HG03575 (cell line): ENCODE results near the gene GSTM2.
"Not testable (repeated sequence)": the region's sequence is repeated elsewhere in the genome, so short reads cannot be mapped to it uniquely, and the experiment has no call there.

Source experiments
- ATAC-seq: cut with Tn5 transposase; IDR thresholded peaks from one replicate; pipeline ENCODE4 v1.9.1; 2021; ENCODE audit not compliant: unreplicated experiment, insufficient number of reproducible peaks, low FRiP score; ENCODE audit errors: extremely low read depth

Gene GSTM2

DNA sequence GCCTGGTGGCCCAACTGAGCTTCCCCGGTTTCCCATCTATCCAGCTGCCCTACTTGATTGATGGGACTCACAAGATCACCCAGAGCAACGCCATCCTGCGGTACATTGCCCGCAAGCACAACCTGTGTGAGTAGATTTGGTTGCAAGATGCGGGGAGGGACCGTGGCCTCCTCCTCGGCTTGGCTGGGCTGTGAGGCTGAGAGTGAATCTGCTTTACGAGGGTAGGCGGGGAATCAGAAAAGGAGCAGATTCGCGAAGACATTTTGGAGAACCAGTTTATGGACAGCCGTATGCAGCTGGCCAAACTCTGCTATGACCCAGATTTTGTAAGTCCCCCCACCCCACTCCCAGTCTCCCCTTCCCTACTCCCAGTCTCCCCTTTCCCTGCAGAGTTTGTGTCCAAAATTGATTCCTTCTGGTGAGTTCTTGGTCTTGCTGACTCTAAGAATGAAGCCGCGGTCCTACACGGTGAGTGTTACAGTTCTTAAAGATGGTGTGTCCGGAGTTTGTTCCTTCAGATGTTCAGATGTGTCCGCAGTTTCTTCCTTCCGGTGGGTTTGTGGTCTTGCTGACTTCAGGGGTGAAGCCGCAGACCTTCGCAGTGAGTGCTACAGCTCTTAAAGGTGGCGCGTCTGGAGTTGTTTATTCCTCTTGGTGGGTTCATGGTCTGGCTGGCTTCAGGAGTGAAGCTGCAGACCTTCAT, 1.5 kb downstream of the GSTM2 start:
- no peak for ATAC-seq

DNA sequence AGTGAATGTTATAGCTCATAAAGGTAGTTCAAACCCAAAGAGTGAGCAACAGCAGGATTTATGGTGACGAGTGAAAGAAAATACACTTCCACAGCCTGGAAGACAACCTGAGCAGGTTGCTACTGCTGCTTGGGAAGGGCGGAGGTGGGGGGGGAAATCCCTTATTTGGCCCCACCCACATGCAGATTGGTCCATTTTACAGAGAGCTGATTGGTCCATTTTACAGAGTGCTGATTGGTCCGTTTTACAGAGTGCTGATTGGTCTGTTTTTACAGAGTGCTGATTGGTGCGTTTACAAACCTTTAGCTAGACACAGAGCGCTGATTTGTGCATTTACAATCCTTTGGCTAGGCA, 2.1 kb downstream of the GSTM2 start:
- ATAC-seq: not testable (repeated sequence)

DNA sequence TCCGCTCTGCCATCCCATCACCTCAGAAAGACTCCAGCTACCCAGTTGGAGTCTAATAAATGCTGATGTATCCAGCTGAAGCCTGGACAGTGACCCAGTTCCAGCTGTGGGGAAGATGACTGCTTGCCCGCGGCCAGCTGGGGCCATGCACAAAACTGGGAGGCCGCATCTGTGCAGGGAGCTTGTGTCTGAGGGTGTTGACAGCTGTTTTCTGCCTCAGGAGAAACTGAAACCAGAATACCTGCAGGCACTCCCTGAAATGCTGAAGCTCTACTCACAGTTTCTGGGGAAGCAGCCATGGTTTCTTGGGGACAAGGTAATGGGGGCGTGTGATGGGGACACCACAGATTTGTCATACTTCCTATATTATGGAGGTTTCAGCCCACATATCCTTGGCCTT, 3.2 kb downstream of the GSTM2 start:
- no peak for ATAC-seq

DNA sequence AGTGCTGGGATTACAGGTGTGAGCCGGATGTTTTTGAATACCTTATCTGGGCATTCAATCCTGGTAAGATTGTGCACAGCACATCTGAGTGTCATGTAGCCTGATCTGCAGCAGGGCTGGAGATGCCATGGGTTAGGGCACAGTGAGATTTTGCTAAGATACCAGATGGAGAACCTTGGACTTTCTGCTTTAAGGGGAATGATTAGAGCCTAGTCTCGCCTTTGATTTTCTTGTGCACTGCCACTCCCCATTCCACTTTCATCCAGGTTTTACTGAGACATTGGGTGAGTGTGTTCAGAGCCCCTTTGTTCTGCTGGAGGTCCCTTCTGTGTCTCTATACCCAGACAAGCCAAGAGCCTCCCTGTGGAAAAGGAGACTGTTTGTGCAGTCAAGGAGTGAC, 6.0 kb downstream of the GSTM2 start:
- ATAC-seq: not testable (repeated sequence)

DNA sequence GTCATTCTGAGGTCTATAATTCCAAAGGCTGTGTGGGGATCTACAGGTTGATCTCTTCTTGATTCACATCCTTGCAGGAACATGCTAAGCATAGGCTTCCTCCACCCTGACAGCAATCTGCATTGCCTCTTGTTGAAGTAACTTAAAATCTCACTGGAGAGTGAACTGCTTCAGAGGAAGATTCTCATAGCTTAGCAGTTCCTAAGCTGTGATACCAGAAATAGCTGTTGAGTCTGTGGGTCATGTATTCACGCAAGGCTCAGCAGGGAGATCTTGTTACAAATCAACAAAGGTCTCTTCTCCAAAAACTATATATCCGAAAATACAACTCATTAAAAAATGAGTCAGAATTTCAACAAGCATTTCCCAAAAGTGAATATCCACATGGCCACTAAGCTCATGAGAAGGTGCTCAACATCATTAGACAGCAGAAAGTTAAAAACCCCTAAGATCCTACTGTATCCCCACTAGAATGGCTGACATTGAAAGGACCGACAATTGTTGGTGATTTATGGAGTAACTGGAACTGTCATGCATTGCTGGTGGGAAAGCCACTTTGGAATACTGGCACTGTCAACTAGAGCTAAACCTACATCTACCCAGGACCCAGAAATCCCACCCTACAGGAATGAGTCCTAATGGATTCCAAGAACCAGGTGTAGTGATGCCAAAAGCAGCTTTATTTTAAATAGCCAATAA, 9.0 kb downstream of the GSTM2 start:
- not testable (repeated sequence) for ATAC-seq

DNA sequence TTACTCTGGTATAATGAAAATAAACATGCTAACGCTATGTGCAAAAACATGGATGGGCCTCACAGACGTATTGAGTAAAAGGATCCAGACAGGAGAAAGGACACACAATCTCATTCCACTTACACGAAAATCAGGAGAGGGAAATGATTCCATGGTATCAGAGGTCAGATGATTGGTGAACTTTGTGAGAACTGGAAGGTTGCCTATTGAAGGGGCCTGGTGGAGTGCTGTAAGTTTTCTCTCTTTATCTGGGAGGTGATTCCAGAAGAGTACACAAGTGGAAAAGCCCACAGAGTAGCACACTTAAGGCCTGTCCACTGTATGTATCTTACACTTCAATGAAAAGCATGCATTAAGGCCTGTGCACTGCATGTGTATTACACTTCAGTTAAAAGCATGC, 9.6 kb downstream of the GSTM2 start:
- ATAC-seq: no peak

DNA sequence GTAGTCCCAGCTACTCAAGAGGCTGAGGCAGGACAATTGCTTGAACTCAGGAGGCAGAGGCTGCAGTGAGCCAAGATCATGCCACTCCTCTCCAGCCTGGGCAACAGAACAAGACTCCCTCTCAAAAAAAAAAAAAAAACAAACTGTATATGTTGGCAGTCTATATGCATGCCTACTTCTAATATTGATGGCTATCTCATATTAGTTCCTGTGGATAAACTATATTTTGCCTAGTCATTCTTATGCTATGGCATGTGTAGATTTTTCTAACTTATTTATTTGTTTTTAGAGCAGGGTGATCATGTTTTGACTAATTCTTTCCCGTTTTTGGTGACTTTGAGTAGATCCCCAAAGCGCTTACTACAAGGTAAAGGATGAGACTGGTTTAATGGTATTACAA, 10.8 kb downstream of the GSTM2 start:
- ATAC-seq: not testable (repeated sequence)

DNA sequence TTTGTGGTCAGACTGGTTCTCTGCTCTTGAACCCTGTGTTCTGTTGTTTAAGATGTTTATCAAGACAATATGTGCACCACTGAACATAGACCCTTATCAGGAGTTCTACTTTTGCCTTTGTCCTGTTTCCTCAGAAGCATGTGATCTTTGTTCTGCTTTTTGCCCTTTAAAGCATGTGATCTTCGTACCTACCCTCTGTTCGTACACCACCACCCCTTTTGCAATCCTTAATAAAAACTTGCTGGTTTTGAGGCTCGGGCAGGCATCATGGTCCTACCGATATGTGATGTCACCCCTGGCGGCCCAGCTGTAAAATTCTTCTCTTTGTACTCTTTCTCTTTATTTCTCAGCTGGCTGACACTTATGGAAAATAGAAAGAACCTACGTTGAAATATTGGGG, 16.9 kb downstream of the GSTM2 start:
- ATAC-seq: not testable (repeated sequence)

DNA sequence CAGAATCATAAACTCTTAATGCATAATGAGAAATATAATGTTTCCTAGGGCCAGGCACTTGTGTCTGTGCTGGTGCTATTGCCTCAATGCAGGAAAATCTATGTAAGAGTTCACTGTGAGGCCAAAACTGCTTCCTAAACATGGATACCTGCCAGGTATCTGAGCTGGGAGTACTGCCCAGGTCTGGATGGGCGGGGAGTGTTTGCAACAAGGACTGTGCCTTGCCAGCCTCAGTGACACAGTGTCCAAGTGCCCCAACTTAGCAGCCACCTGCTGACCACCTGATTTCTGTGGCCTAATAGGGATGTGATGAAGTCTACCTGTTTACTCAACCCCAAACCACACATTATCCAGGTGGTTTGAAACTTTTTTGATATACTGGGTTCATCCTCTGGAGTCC, 17.5 kb downstream of the GSTM2 start:
- not testable (repeated sequence) for ATAC-seq

DNA sequence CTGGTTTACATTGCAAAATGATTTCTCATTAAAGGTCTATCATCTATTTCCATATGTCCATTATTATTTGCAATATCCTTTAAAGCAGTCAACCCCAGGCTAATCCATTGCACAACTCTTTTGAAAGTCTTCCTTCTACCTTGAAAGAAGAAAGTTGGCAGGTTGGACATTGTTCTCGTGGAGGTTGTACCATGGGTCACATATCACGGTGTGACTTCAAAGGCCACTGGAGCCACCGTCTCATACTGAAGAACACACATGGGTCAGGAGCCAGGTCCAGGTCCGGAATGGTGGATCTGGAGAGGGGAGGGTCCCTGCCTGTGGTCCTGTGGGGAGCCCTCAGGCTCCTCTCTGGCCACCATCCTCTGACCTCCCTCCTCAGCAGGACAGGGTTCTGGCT, 18.0 kb downstream of the GSTM2 start:
- ATAC-seq: not testable (repeated sequence)

DNA sequence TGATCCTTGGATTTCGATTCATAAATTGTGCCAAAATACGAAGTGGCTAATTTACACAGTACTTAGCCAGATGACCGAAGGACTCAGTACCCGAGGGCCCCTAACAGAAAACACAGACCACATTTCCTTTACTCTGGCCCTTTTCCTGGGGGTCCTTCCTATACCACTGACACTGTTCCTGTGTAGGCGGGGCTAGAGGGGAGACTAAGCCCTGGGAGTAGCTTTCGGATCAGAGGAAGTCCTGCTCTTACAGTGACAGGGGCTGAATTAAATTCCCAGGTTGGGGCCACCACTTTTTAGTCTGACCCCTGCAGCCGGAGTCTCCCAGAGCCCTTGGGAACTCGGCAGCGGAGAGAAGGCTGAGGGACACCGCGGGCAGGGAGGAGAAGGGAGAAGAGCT, 19.3 kb downstream of the GSTM2 start:
- not testable (repeated sequence) for ATAC-seq

DNA sequence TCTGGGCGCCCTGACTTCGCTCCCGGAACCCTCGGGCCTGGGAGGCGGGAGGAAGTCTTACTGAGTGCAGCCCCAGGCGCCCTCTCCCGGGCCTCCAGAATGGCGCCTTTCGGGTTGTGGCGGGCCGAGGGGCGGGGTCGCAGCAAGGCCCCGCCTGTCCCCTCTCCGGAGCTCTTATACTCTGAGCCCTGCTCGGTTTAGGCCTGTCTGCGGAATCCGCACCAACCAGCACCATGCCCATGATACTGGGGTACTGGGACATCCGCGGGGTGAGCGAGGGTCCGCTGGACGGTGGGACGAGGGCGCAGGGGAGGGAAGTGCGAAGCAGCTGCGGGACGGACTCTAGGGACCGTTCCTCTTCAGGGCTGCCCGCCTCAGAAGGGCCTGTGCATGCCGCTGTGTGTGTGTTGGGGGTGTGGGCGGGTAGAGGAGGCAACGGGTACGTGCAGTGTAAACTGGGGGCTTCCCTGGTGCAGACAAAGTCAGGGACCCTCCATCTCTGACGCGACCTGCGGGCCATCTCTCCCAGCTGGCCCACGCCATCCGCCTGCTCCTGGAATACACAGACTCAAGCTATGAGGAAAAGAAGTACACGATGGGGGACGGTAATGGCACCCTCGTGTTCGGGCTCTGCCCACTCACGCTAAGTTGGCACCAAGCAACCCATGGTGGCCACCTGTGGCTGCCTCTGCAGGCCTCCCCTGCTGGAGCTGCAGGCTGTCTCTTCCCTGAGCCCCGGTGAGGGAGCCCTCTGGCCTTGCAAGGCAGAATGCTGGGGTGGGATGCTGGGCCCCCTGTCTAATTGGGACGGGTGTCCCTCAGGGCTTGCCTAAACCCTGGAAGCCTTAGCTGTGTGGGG, 20.0 kb downstream of the GSTM2 start, which contains the start of gene GSTM1:
TSS of gene GSTM1 (plus strand) at position 177 of the 859 bp plus-strand sequence. CDS start at position 234, 57 bp downstream.
- peak; percentile 64 for ATAC-seq

DNA sequence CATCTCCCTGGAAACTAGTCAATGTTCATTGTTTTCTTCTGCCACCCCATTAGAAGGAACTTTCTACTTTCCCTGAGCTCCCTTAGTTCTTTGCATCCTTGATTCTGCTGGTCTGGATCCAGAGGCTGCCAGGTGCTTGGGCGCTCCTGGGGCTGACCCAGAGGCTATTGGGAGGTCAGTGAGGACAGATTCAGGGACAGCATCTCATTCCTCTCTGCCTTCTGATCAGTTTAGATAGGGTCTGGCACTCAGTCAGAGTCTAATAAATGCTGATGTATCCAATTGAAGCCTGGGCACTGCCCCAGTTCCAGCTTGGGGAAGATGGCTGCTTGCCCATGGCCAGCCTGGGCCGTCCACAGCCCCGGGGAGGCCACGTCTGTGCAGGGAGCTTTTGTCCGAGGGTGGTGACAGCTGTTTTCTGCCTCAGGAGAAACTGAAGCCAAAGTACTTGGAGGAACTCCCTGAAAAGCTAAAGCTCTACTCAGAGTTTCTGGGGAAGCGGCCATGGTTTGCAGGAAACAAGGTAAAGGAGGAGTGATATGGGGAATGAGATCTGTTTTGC, 22.1 kb downstream of the GSTM2 start:
- ATAC-seq: no peak

DNA sequence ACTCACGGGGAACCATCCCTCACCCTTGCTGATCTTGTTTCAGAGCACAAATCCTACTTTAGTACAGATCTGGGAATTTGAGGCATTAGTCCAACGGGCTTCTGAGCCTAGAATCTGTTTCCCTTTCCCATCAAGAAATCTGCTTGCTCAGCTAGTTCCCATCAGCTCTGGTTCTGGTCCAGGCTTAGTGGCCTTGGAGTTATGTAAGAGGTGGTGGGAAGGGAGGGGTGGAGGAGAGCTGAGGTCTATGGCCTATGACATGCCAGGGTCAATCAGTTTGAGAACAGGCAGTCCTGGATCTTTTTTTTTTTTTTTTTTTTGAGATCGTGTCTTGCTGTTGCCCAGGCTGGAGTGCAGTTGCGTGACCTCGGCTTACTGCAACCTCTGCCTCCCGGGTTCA, 23.9 kb downstream of the GSTM2 start:
- no peak for ATAC-seq

DNA sequence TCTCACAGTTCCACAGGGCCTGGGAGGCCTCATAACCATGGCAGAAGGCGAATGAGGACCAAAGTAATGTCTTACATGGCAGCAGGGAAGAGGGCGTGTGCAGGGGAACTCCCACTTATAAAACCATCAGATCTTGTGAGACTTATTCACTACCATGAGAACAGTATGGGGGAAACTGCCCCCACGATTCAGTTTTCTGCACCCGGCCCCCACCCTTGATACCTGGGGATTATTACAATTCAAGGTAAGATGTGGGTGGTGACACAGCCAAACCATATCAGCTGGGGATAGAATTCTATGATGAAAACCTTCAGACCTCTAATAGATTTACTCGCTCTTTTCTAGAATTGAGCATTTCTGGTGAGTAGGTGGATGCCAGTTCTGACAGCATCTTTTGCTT, 26.5 kb downstream of the GSTM2 start:
- ATAC-seq: not testable (repeated sequence)

DNA sequence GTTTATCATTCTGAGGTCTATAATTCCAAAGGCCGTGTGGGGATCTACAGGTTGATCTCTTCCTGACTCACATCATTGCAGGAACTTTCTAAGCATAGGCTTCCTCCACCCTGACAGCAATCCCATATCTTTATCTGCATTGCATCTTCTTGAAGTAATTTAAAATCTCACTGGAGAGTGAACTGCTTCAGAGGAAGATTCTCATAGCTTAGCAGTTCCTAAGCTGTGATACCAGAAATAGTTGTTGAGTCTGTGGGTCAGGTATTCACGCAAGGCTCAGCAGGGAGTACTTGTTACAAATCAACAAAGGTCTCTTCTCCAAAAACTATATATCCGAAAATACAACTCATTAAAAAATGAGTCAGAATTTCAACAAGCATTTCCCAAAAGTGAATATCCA, 27.3 kb downstream of the GSTM2 start:
- not testable (repeated sequence) for ATAC-seq

DNA sequence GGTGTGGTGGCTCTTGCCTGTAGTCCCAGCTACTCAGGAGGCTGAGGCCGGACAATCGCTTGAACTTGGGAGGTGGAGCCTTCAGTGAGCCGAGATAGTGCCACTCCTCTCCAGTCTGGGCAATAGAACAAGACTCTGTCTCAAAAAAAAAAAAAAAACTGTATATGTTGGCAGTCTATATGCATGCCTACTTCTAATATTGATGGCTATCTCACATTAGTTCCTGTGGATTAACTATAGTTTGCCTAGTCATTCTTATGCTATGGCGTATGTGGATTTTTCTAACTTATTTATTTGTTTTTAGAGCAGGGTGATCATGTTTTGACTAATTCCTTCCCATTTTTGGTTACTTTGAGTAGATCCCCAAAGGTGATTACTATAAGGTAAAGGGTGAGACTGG, 29.2 kb downstream of the GSTM2 start:
- no peak for ATAC-seq

DNA sequence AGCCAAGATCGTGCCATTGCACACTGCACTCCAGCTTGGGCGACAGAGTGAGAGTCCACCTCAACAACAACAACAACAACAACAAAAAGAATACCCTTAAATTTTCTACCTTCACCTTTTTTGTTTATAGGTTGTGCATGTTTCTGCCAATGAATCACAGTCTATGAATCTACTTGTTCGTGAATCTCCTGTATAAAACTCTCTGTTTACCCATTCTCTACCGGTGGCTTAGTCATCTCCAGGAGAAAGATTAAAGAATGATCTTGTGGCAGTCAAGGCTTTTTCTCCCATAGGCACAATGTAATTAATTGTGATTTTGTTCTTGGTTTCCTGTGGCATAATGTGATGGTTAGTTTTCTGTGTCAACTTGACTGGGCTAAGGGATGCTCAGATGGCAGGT, 30.0 kb downstream of the GSTM2 start:
- not testable (repeated sequence) for ATAC-seq

DNA sequence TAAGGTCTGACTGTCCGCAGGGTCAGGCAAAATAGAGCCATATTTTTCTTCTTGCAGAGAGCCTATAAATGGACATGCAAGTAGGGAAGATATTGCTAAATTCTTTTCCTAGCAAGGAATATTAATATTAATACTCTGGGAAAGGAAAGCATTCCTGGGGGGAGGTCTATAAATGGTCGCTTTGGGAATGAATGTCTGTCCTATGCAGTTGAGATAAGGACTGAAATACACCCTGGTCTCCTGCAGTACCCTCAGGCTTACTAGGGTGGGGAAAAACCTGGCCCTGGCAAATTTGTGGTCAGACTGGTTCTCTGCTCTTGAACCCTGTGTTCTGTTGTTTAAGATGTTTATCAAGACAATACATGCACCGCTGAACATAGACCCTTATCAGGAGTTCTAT, 35.1 kb downstream of the GSTM2 start:
- not testable (repeated sequence) for ATAC-seq
